GM21825 (cell line): Measurements from ENCODE around the gene NBPF1.
"Not testable (repeated sequence)": the region's sequence is repeated elsewhere in the genome, so short reads cannot be mapped to it uniquely, and the experiment has no call there.

Experiments used
- ATAC-seq: cut with Tn5 transposase; IDR thresholded peaks from one replicate; pipeline ENCODE4 v1.9.1; 2021; ENCODE audit warnings: mild to moderate bottlenecking, moderate library complexity; ENCODE audit not compliant: unreplicated experiment

NBPF1 gene

GRCh38 chr1:16607853-16608815 lies 5.2 kb downstream of the NBPF1 start:
- ATAC-seq: not testable (repeated sequence)

GRCh38 chr1:16607433-16607851 lies 5.9 kb downstream of the NBPF1 start:
- no peak for ATAC-seq

DNA sequence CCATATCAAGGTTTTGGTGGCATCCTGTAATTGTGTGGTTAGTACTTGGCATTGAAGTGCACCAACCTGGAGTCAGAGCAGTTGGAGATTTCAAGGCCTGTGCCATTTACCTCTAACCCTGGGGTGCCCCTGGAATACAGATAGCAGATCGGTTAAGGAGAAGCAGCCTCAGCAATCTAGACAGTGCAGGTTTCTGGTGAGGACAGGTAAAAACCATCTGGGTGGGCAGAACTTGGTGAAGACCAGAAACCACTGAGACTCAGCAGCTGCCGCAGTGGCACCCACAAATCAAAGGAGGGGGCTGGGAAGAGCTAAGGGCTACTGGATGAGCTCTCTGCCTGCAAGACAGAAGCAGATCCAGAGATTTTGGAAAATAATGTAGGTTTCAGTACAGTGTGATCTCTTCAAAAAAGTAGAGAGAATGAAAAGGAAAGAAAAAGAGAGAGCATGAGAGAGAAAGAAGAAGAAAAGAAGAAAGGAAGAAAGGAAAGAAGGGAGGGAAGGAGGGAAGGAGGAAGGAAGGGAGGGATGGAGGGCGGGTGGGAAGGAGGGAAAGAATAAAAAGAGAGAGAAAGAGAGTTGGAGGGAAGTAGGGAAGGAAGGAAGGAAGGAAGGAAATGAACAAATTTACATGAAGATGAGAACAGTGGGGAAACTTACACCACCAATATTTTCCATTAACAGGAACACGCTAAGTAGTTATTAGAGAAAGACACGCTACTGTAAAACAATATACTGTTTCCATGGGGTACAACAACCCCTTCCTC lies 6.5 kb downstream of the NBPF1 start:
- ATAC-seq: not testable (repeated sequence)

GRCh38 chr1:16605532-16606505 lies 7.5 kb downstream of the NBPF1 start:
- no peak for ATAC-seq

DNA sequence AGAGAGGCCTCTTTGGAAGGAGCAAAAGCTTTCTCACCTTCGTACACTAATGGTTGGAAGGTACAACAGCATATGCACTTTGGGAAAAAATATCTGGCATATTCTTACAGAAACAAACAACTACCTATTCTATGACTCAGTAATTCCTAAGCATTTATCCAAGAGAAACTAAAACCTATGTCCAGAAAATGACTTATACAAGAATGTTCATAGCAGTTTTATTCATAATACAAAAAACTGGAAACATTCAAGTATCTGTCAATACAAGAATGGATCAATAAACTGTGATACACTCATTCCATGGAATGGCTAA lies 8.2 kb downstream of the NBPF1 start:
- no peak for ATAC-seq

DNA sequence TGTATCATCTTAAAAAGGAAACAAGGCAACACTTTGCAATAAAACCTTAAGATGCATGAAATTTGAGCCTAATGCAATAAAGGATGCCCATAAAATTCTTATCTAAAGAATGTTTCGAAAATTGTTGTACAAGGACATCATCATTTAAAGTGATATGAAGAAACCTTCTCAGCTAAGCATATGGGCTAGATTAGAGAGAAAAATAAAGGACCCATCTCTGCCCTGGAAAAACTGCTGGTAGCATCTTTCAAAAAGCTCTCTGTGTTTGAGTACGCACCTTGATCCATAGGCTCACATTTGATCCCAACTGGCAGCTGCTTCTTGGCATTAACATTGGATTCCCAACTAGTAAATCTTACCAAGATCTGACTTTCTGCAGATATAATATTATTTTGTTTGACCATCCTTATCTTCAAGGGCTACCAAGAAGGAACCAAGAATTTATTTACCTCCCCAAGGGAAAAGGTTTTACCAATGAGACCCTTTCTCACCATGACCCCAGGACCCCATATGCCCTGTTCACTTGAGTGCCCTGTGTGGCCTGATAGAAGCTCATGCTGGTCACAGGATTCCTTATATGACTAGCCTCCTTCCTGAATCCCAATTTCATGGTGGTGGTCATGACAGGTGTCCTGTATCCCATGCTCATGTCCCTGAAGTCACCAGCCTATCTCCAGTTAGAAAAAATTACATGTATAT lies 8.7 kb downstream of the NBPF1 start:
- ATAC-seq: not testable (repeated sequence)

GRCh38 chr1:16603623-16604022 lies 9.7 kb downstream of the NBPF1 start:
- ATAC-seq: not testable (repeated sequence)

DNA sequence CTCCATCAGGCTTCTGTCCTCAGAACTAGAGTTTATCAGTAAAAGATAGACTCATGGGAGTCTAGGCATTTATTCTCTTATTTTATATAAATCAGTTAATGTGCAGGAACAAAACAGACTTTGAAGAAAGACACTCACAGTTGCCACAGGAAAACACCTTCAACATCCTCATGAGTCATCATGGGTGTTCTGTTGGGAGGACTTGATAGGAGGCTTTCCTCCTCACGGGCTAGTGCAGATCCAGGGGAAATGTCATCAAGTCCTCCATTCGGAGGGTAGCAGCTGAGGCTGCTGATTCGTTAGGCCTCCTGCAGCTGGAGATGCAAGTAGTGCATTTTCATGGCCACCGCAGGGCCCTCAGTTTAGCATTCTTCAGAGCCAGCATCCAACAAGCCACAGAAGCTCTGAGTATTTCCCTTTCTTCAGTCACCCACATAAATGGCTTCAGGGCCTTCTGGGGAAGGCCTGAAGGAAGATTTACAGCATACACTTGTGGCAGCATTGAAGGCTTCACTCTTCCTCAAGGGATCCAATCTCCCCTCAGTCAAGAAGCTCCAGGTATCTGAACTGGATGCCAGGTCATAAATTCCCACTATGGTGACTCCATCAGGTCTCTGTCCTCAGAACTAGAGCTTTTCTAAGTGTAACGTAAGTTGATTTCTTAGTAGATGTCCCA lies 10.9 kb downstream of the NBPF1 start:
- ATAC-seq: not testable (repeated sequence)

GRCh38 chr1:16600855-16601786 lies 12.2 kb downstream of the NBPF1 start:
- not testable (repeated sequence) for ATAC-seq

DNA sequence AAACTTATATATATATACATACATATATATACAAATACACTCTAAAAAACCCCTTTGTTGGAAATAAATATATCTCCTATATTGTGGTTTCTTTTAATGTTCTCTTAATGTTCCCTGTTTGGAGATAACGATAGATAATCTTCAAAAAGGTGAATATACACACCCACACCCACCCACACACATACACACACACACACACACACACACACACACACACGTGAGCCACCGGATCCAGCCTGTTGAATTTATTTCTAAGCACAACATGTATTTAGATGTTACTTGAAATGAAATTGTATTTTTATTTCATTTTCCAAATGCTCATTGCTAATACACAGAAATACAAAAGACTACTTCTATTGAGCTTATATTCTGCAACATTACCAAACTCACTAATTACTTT lies 14.0 kb downstream of the NBPF1 start:
- ATAC-seq: not testable (repeated sequence)

DNA sequence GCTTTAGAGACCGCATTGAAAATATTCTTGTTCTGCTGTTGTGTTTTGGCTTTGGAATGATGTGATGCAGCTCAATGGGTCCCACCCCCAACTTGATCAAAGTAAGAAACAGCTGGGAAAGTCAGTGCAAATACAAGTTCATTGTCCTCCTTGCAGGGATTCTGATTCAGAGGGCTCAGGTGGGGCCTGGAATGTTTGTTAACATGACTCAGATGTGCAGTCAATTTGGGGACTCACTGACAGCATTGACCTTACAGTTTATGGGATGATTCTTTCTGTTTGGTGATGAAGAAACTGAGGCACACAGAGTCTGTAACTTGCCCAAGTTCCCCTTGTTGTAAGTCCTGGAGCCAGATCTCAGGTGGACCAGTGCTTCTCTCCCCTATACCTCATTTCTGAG lies 18.1 kb downstream of the NBPF1 start:
- not testable (repeated sequence) for ATAC-seq

GRCh38 chr1:16591845-16592244 lies 21.5 kb downstream of the NBPF1 start:
- not testable (repeated sequence) for ATAC-seq

DNA sequence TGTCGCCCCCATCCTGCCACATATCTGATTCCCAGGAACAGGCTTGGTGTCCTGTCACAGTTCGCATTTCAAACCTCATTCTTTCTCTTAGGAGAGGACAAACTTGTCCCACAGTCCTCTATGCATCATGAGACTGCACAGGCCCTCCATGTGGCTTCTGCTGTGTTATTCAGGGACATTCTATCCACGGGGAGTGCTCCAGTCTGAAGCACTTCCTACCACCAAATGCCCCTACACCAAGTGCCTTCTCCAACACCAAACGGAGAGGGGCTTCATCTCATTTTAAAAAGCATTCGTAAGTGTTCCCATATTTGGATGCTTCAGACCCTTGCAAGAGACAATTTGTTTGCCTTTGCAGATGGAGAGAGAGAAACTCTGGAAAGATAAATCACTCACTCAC lies 25.3 kb downstream of the NBPF1 start:
- not testable (repeated sequence) for ATAC-seq

- ATAC-seq: not testable (repeated sequence)
These were observed 25.7 kb downstream of the NBPF1 start for GRCh38 chr1:16587639-16588038.

DNA sequence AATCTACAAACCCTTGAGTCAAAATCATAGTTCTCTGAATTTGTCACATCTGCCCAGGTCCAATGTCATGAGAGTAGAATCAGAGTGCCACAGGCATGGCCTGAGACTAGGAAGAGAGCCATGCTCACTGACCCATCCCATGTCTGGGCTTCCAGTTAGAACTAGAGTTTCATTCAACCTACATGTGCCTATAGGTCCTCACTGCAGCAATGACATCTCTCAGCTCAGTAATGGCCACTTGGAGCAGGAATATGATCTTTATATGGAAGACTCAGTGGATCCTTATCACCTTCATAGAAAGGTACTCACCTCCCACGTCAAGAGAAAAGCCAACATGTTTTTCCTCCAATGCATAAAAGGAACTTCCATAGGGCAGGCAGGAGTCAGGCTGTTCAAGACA lies 48.0 kb downstream of the NBPF1 start:
- not testable (repeated sequence) for ATAC-seq

GRCh38 chr1:16561035-16561434 lies 52.3 kb downstream of the NBPF1 start:
- ATAC-seq: not testable (repeated sequence)

DNA sequence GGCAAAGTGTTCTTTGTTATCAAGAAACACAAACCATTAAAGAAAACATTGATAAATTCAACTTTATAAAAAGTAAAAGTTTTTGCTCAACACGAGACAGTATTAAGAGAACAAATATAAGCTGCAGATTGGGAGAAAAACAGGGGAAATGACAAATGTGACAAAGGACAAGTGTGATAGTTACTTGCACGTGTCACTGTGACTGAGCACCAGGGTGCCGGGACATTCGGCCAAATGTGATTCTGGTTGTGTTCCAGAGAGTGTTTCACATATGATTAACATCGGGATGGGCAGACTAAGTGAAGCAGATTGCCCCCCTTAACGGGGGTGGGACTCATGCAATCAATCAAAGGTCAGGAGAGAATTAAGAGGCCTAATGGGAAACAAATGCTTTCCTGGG lies 52.9 kb downstream of the NBPF1 start:
- not testable (repeated sequence) for ATAC-seq

- not testable (repeated sequence) for ATAC-seq
These were observed 53.7 kb downstream of the NBPF1 start for GRCh38 chr1:16559688-16560087.
